HL-60 (cell line): ENCODE data around the gene RUNX1.

Experiments used
- POLR2AphosphoS5 ChIP-seq: IDR thresholded peaks from 2 replicates; pipeline ENCODE4 v1.6.1; 2012; ENCODE audit warnings: low read depth
- TF ChIP-seq, protein P1 (sequence below): IDR thresholded peaks from one replicate; pipeline ENCODE4 v1.5.1; 2011; ENCODE audit warnings: low read length, control low read depth, inconsistent platforms; ENCODE audit not compliant: insufficient read depth

DNA sequence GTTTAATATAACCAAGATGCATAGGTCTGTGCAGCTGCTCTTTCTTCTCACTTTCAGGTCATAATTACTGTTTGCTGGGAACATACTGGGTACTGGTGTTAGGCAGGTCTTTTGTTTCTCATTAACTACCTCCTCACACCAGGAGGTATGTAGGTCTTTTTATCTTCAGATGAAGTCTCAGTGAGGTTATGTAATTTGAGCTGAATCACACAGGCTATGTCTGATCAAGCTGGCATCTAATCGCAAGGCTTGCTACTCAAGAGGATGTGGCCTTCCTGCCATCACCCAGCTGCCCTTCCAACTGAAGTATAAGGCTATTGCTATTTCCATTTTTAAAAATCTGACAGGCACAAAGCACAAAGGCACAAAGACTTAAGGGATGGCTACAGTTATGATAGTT, 96.4 kb downstream of the RUNX1 start:
- TF ChIP-seq, protein P1, sequence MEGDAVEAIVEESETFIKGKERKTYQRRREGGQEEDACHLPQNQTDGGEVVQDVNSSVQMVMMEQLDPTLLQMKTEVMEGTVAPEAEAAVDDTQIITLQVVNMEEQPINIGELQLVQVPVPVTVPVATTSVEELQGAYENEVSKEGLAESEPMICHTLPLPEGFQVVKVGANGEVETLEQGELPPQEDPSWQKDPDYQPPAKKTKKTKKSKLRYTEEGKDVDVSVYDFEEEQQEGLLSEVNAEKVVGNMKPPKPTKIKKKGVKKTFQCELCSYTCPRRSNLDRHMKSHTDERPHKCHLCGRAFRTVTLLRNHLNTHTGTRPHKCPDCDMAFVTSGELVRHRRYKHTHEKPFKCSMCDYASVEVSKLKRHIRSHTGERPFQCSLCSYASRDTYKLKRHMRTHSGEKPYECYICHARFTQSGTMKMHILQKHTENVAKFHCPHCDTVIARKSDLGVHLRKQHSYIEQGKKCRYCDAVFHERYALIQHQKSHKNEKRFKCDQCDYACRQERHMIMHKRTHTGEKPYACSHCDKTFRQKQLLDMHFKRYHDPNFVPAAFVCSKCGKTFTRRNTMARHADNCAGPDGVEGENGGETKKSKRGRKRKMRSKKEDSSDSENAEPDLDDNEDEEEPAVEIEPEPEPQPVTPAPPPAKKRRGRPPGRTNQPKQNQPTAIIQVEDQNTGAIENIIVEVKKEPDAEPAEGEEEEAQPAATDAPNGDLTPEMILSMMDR, result no peak
- no peak for TF ChIP-seq POLR2AphosphoS5
